Vagina (tissue), 2 donors: ENCODE results near the gene CHRNG.

Source experiments
- CTCF ChIP-seq, 3 experiments: fragments of 450-650 bp in 2 of 3; fragments of 200-600 bp in 1 of 3; sonication (generic) in 1 of 3; IDR thresholded peaks; one replicate each; pipeline ENCODE4 v1.5.1; 2017 to 2019; ENCODE audit warnings: antibody characterized with exemption in 3 of 3, mild to moderate bottlenecking in 2 of 3, moderate library complexity in 2 of 3
- POLR2A ChIP-seq, 2 donors: fragments of 450-650 bp; IDR thresholded peaks; one replicate each; pipeline ENCODE4 v1.6.1; 2017; ENCODE audit warnings: antibody characterized with exemption in 2 of 2, mild to moderate bottlenecking in 2 of 2, moderate library complexity in 2 of 2

DNA sequence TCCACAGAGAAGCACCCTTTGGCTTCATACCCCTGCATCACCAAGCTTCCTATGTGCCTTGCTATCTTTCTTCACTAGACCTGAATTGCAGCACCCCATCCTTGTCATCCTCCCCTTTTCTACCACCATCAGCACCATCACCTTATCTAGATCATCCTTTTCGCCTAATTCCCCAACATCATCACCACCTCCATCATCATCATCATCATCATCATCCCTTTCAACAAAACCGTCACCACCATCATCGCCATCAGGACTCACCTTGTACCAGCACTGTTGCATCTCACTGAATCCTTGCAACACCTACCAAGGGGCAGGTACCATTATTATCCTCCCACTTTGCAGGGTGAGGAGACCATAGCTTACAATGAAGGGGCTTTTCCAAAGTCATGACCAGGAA is 41.0 kb upstream of the CHRNG start:
- no peak for TF ChIP-seq CTCF (IDR thresholded peaks at IDR 0.05)
- no peak for TF ChIP-seq POLR2A (IDR thresholded peaks at IDR 0.05)
